ENCODE data around the gene MRPL14.

GRCh38 chr6:44086931-44087574 lies 40.2 kb downstream of the MRPL14 start:
- TF ChIP-seq CTCF (IDR thresholded peaks at IDR 0.05; ENCODE audit: insufficient read depth, low read length) (no peak), REST (IDR thresholded peaks at IDR 0.05; ENCODE audit: insufficient replicate concordance, low read depth) (no peak), GABPA (IDR thresholded peaks at IDR 0.05; ENCODE audit: low read depth) (no peak), POLR2AphosphoS5 (IDR thresholded peaks at IDR 0.05; ENCODE audit: low read depth) (no peak)

Data from HL-60 (cell line).